ENCODE data around the gene BEGAIN.
"Not testable (repeated sequence)": the region's sequence is repeated elsewhere in the genome, so short reads cannot be mapped to it uniquely, and the experiment has no call there.

Gene BEGAIN

DNA sequence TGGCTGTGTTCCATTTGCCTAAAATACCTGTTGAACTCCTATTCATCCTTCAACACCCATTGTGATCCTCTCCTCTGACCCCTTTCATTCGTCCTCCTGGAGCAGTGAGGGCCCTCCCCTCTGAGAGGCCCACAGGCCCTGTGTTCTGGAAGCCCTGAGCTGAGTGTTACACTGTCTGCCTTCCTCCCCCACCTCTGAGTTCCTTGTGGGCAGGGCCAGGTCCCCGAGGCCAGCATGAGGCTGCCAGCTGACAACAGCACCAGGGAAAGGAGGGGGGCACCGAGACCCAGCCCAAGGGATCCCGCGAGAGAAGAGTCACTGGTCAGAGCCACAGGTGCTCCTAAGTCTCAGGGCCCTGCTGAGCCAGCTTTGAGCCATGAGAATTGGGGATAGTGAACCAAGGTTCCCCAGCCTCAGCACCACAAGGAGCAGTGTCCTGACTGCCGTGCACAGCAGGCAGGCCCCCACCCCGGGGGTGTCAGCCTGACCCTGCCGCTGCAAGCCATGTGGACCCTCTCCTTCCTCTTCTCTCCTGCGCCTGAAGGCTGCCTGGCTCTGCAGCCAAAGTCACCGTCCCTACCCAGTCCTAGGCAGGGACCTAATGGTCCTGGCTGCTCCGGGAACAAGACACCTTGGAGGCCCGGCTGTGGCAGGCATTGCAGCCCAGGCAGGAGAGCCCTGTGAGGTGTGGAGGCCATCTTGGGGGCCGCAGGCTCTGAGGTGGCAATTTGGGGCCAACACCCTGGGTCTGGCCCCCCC, 52.5 kb downstream of the BEGAIN start:
- no peak for DNase-seq

DNA sequence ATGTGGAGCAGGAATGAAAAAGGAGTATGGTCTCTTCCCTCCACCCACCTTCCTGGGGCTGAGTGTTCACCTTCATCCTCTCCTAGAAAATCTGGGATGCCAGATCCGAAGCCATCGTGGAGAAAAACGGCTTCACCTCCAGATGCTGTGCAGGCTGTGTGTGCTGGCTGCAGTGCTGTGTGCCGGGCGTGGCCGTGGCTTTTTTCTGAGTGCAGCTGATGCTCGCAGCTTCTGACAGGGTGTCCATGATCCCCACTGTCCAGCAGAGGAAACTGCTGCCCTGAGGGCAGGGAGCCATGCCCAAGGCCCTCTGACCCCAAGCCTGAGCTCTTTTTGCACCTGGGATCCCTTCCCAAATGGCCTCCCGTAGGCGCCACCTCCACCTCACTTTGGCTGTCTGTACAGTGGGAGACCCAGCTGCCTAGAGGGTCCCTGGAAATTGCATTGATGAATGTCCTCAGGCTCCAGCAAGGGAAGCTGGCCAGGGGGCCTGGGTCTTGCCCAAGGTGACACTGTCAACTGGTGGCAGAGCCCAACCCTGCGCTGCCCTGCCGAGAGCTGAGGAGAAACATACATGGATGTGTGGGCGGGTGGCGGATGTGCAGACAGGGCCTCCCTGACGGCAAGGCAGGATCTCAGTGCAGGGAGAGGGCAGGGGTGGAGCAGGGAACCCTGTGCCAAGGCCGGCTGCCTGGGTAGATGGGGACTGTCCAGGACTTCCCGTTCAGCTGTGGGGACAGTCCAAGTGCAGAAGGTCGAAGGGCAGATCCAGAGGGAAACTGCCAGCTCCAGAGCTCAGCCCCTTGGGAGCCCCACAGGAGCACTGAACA, 53.3 kb downstream of the BEGAIN start:
- no peak for DNase-seq

DNA sequence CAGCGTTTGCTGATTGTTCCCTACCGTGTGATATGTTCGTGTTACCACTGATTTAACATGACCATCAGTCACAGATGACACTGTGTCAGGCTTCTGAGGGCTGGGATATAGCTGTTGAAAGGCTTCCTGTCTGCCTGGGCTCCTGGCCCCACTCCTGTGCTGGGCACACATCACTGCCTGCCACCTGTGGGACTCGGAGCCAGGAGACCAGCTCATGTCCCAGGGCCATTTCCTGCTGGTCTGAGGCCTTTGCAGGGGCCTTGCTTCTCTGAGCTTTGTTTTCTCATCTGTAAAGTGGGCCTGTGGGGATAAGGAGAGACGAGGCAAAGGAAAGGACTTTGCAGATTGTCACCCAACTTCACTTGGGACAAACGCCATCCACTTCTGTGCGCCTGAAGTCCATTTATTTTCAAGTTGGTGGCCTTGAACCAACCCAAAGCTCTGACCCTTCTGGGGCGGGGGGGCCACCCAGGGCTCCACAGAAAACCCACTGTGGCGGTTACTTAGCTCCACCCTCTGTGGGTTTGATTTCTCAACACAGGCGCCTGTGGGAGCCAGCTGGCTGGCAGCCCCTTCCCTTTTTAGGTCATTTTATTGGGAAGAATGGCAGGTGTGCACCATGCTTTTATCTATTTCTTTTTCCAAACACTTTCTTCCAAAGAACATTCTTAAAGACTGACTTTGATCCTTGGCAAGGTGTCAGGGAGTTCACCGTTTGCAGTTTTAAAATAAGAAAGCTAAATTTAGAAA, 54.1 kb downstream of the BEGAIN start:
- DNase-seq = no peak

DNA sequence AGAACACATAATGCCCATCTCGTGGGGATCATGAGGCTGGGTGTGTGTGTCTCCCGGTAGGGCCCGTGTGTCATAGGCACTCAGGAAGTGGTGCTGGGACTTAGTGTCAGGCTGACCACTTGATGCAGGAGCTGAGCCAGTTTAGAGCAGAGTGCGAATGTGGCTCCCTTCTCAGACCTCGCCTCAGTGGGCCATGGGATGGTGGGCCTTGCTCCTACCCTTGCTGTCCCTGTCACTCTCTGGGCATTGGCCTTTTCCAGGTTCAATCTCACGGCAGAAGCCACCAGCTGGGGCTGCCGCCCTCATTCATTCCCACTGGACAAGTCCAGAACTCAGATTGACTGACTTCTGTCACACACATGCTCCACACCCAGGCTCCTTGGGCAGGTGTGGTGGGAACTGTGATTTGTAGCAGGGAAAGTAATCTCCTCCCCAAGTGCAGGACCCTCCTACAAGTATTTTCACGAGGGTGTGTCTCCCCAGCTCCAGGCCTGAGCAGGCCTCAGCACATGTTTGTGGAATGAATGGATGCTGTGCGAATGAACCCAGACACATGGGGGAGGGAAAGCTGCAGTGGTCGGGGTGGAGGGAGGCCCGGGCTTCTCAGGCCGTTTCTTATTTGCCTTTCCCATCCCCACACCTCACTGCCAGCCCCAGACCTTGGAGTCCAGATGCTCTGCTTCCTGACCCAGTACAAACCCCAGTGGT, 54.9 kb downstream of the BEGAIN start:
- DNase-seq = no peak

DNA sequence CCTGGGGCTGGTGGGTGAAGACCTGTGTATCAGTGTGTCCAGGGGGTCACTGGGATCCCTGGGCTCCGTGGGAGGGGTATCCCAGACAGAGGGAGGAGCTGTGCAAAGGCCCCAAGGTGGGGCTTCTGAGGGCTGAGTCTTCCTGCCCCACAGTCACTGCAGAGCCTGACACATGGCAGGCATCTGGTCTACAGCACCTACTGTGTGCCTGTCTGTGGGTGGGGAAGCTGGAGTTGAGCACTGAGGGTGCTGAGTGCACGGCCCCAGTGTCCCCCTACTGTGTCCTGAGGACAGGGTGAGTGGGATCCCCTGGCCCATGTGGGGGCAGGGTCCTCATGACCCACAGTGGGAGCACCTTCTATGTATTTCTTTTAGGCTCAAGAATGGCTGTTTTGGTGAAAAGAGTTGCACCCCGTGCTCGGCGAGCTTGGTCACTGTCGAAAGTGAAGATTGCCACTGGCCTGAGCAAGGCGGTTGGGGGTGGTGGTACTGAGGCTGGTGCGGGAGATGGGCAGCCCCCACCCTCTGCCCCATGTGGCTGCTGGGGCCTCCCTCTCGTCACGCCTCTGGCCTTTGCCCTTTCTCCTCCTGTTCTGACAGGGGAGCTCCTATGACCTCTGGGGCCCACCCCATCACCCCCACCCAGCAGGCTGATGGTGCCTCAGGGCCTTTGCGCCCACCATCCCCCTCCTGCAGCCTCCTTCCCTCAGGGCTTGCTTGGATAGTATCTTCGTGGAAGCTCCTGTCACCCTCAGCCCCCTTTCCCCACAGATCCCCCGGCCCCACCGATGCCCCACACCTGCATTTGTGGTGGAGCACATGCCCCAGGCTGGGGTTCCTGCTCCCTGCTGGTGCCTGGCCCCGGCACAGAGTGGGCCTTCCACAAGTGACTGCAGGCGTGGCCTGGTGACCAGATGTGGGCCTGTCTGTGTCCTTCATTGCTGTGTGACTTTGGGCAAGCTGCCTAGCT, 55.8 kb downstream of the BEGAIN start:
- no peak for DNase-seq

DNA sequence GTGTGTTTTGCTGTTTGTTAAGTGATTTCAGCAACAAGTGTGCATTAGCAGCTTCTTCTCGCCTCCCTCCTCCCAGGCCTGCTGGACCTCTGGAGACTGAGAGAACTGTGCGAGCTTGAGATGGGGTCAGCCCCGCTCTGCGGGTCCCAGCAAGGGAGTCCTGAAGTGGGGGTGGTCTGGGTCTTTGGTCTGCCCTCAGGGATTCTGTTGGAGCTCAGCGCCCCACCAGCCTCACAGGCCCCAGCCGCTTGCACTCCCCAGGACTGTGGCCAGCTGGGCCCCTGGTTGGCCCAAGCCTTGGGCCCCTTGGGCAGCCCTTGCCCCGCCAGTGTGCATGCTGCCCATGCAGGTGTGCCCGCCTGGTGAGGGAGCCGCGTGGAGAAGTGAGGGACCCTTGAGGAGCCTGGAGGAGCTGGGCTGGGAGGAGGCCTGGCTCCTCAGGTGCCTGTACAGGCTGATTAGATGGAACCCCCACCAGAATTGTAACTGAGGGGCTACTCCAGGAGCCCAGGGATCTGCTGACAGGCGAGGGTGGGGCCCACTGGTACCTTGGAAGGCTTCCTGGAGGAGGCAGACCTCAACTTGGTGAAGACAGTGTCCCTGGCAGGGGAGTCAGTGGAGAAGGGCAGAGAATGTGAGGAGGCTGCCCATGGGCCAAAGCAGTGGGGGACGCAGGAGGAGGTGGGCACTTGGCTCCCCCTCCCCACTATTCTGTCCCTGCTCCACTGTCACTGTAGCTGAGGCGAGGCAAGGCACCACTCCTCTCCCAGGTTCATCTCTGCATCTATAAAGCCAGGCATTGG, 56.7 kb downstream of the BEGAIN start:
- no peak for DNase-seq

DNA sequence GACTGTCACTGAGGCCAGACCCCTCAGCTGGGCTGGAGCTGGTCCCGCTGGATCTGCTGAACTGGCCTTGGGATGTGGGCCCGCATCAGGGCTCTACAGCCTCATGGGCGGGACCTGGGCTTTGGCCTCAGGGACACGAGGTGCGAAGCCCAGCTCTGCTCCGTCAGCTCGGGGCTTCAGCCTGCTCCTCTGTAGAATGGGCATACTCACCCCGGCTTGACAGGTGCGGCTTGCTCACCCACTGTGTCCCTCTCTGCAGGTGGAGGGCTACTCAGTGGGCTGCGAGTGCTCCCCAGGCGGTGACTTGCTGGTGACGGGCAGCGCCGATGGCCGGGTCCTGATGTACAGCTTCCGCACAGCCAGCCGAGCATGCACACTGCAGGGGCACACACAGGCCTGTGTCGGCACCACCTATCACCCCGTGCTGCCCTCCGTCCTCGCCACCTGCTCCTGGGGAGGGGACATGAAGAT, 57.6 kb downstream of the BEGAIN start:
- DNase-seq = no peak

DNA sequence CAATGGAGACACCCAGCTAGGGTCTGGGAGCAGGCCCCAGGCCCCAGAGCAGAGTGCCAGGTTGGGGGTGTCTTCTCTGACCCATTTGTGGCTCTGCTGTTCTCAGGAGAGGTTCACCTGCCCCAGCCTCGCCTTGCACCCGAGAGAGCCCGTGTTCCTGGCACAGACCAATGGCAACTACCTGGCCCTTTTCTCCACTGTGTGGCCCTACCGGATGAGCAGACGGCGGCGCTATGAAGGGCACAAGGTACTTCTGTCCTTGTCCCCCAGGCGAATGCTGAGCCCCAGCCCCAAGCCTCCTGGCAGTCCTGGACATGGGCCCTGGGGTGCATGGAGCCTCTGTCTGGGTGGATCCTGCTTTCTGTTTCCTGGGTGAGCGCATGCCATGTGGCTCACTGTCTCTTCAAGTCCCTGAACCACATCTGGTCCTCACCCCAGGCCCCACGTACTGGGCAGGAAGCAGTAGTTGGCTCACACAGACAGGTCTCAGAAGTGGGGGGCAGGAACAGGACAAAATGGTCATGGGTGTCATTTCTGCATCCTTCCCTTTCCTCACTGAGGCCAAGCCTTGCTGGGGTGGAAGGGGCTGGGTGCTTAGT, 58.2 kb downstream of the BEGAIN start:
- DNase-seq = no peak

DNA sequence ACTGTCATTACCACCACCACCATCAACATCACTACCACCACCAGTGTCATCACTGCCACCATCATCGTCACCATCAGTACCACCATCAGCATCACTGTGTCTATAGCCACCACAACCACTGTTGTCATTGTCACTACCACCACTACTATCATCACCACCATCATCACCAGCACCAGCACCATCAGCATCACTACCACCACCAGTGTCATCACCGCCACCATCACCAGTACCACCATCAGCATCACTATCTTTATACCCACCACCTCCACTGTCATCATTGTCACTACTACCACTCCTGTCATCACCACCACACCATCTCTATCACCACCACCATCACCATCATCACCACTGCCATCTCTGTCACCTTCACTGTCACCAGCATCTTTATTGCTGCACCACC, 60.6 kb downstream of the BEGAIN start:
- no peak for DNase-seq

DNA sequence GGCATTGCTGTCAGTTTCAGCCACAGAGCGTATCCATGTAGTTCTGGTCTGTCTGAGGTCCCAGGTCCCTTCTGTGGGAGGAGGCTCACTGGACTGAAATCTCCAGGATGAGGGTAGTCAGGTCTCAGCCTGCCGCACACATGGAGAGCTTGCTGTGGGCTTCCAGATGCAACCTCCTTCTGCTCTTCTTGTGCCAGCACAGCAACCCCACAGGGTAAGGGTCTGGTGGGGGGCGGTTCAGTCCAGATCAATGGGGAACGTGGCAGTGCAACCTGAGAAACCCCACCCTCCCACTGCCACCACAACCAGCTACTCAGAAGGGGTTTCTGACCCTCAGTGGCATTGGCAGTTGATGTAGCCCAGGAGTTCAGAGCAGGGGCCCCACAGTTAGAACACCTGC, 61.2 kb downstream of the BEGAIN start:
- DNase-seq = no peak

DNA sequence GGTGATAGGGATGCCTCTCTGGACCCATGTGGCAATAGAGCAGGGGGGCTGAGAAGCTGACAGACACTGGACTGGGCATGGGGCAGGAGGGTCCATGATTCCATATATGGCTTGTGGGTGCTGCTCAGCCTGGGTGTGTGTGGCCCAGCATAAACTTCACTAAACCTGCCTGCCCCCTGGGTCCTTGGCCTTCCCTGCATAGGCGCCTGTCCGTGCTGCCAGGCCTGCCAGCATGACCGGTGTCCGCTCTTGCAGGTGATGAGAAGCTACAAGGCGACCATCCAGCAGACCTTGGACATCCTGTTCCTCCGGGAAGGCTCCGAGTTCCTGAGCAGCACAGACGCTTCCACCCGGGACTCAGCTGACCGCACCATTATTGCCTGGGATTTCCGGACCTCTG, 61.6 kb downstream of the BEGAIN start:
- no peak for DNase-seq

DNA sequence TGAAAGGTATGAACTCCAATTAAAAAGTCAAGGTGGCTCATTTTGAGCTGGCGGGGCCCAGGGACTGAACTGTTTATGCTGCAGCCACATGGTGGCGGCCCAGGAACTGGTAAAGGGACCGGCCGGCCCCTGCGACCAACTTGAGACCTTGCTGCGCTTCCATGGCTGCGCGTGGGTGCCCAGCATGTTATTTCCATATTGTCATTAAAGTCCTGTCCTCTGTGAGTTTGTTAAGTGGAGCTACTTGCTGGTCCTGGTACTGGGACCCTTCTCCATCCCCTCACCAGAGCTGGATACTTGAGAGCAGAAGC, 62.3 kb downstream of the BEGAIN start:
- no peak for DNase-seq

DNA sequence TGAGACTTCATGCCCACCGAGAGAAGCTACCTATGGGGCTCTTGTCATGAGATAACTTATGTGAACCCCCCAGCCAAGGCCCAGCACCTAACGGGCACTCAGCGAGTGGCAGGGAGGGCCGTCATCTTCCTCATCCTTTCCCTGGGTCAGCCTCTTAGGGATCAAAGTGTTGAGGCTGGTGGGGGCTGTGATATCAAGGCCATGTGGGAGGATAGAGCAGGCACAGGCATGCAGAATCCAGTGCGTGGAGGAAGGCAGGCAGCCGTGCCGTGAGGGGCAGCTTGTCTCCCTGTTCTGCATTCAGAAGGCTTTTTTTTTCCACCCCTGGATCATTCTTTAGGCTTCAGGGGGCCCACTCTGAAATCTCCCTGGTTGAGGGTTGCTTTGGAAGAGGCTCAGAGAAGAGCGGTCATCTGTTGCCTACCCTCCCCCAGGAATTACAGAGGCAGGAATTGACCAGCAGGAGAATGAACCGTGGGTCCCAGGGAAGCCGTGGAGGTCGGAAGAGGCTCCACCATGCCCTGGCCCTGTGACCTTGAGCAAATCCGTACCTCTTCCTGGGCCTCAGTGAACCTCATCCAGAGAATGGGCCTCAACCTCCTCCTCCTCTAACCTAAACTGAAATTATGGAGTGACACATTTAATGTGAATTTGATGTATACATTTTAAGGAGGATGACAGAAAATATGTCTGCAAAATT, 62.8 kb downstream of the BEGAIN start:
- DNase-seq = no peak

DNA sequence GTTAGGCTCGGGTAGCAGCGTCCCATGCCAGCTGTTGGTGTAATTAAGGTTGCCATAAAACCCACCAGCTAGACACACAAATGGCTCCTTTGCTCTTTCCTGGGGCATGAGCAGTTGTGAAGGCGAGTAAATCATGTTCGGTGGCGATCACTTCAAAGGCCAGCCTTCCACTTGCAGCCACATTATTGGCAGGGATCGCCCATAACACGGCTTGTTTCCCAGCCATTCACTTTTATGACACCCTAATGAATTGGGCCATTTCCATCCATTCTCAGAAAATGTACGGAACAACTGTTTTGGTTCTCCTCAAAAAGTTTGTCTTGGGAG, 63.4 kb downstream of the BEGAIN start:
- no peak for DNase-seq

DNA sequence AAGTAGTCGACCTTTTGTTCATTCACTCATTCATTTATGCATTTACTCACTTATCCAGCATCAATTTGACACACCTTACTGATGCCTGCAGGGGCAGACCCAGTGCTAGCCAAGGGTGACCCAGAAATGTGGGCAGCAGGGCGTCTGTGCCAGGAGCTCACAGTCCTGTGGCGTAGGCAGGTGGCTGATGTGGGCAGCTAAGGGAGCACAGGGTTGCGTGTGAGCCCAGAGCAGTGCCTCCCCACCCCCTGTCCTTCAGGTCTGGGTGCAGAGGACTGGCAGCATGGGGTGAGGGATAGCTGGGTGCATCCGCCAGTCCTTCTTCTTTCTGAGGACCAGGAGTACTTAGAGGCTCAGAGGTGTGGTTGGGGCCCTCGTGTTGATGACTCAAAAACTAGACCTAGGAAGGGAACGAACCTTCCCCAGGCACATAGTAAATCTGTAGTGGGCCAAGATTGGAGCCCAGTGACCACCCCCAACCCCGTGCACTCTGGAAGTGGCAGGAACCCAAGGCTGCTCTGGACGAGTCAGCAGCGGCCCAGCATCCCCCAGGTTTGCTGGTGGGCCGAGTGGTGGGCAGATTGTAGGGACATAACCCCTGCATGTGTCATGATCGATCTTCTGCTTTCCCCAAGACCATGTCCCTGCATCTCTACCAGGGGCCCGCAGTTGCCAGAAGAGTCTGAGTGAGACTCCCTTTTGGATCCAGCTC, 63.9 kb downstream of the BEGAIN start:
- no peak for DNase-seq

DNA sequence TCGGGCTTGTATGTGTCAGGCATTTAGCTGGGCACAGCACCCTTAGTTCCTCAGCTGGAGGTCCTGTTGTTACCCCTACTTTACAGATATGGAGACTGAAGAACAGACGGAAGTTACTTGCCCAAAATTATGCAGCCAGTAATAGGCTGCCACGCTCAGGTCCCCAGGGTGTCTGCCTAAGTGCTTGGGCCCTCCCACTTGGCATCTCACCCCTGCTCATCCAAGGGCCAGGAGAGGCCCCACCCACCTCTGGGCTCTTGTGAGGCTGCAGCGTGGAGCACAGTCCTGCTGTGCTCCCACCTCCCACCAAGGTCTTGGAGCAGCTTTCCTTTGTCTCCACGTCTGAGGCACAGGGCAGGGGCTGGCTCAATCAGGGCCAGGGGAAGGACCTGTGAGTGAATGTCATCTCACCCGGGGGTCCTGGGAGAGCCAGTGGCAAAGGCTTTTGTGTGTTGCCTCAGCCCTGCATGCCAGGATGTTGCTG, 64.6 kb downstream of the BEGAIN start:
- no peak for DNase-seq

DNA sequence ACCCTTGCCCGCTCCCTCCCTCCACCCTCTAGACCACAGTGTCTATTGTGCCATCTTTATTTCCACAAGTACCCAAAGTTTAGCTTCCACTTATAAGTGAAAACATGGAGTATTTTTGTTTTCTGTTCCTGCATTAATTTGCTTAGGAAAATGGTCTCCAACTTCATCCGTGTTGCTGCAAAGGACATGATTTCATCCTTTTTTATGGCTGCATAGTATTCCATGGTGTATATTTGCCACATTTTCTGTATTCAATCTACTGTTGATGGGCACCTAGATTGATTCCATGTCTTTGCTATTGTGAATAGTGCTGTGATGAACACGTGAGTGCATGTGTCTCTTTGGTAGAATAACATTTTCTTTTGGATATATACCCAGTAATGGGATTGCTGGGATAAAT, 81.2 kb downstream of the BEGAIN start:
- DNase-seq = not testable (repeated sequence)

DNA sequence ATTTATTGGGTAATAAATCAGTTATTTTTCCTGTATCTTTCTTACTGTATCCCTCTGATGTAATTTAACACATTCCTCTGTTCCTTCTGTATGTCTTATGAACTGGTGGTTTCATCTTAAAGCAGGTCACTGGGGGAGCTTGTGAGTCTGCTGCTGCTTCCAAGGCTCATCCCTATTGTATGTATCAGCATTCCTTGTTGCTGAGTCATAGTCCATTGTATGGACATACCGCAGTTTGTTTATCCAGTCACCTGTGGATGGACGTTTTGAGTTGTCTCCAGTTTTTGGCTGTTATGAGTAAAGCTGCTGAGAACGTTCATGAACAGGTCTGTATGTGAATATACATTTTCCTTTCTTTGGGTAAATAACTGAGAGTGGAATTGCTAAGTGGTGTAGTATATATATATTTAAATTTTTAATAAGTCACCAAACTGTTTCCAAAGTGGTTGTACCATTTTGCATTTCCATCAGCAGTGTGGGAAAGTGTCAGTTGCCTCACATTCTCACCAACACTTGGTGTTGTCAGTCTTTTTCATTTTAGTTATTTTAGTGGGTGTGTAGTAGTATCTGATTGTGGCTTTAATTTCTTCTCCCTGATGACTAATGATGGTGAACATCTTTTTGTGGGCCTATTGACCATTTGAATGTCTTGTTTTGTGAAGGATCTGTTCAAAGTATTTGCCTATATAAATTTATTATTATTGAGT, 82.7 kb downstream of the BEGAIN start:
- no peak for DNase-seq

DNA sequence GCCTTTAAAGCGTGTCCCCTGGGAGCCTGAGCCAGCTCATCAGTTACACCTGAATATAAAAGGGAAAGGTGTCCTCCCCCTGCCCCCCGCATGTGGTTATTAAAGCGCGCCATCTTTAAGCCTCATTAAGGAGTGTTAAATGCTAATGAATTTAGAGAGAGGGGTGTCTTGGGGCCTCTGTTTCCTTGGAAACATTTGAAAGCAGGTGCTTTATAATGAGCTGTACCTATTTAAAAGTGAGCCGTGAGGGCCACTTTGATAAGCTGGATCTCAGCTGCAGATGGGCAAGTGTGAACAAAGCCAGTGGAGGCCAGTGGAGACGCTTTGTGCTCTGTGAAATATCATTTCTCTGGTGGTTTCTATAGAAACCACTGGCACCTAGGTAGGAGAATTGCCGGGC, 84.0 kb downstream of the BEGAIN start:
- no peak for DNase-seq

All from SW 1271 (cell line).